ENCODE results near the gene WSCD2. TPM values are rescaled to one million over a fixed set of nuclear protein-coding genes. Genes with fewer than 3 reads are reported as not detected.
A peak's percentile ranks its signal among the peaks of the same experiment; 100 is the strongest.
"Not testable (repeated sequence)": the region's sequence is repeated elsewhere in the genome, so short reads cannot be mapped to it uniquely, and the experiment has no call there.

The WSCD2 gene
- total and polyA plus RNA-seq, 2 experiments from 2014 or later, result not detected

- H4K20me1 ChIP-seq (ENCODE audit: insufficient read depth), result no peaks in the 10 kb centered on the region
- no peaks in the 10 kb centered on the region for H3F3A ChIP-seq (ENCODE audit: insufficient read depth)
- no peaks in the 10 kb centered on the region for H3K9me2 ChIP-seq (ENCODE audit: insufficient read depth)
- no peak overlapping the region for H2AFZ ChIP-seq
- H3K36me3 ChIP-seq (ENCODE audit: low read depth), result no peaks in the 10 kb centered on the region
- no peak overlapping the region for H3K27ac ChIP-seq
- no peak overlapping the region for H3K9ac ChIP-seq
- WGBS, 2 experiments (ENCODE audit: low coverage in 1 of 2, low lambda C conversion rate in 2 of 2, missing lambda C conversion rate in 2 of 2), result 0% methylated on average over 2 of the region's 2 CpGs
- no peak for DNase-seq
- no peak for TF ChIP-seq EZH2phosphoT487 (IDR thresholded peaks at IDR 0.05; ENCODE audit: insufficient read depth, low read depth)
- no peak for TF ChIP-seq EZH2 (IDR thresholded peaks at IDR 0.05; ENCODE audit: insufficient read depth, poor library complexity, severe bottlenecking)
- H3K4me2 ChIP-seq (ENCODE audit: unreplicated experiment), result no peak overlapping the region
- no peaks in the 10 kb centered on the region for H3K79me2 ChIP-seq (ENCODE audit: insufficient read depth)
- H3K27me3 ChIP-seq (replicated peaks; ENCODE audit: insufficient read depth), result no peaks in the 10 kb centered on the region
- in situ Hi-C loops (cut with MboI), result no loop called here
- no peaks in the 10 kb centered on the region for H3K9me3 ChIP-seq (ENCODE audit: low read depth)
- H3K4me1 ChIP-seq (ENCODE audit: insufficient read depth), result no peaks in the 10 kb centered on the region
- H3K4me3 ChIP-seq, result no peak overlapping the region
Observed at GRCh38 chr12:108211157-108211556, 82.1 kb downstream of the WSCD2 start.

- Histone ChIP-seq H3K27ac (no peak overlapping the region), H3K9me2 (ENCODE audit: insufficient read depth) (no peaks in the 10 kb centered on the region), H3K4me3 (no peak overlapping the region), H3K36me3 (ENCODE audit: low read depth) (no peaks in the 10 kb centered on the region), H3K4me2 (ENCODE audit: unreplicated experiment) (no peak overlapping the region), H3K4me1 (ENCODE audit: insufficient read depth) (no peaks in the 10 kb centered on the region), H3K9me3 (ENCODE audit: low read depth) (no peaks in the 10 kb centered on the region), H3K79me2 (ENCODE audit: insufficient read depth) (no peaks in the 10 kb centered on the region), H4K20me1 (ENCODE audit: insufficient read depth) (no peaks in the 10 kb centered on the region), H3K9ac (no peak overlapping the region), H2AFZ (no peak overlapping the region), H3K27me3 (replicated peaks; ENCODE audit: insufficient read depth) (no peaks in the 10 kb centered on the region), H3F3A (ENCODE audit: insufficient read depth) (no peaks in the 10 kb centered on the region)
- 33 to 43% methylated on average over 6 of the region's 6 CpGs for WGBS, 2 experiments (ENCODE audit: low coverage in 1 of 2, low lambda C conversion rate in 2 of 2, missing lambda C conversion rate in 2 of 2)
- in situ Hi-C loops (cut with MboI), result no loop called here
- DNase-seq, result no peak
- TF ChIP-seq EZH2phosphoT487 (IDR thresholded peaks at IDR 0.05; ENCODE audit: insufficient read depth, low read depth), result no peak
- TF ChIP-seq EZH2 (IDR thresholded peaks at IDR 0.05; ENCODE audit: insufficient read depth, poor library complexity, severe bottlenecking), result no peak
Observed at GRCh38 chr12:108213871-108214445, 84.9 kb downstream of the WSCD2 start.

GRCh38 chr12:108214486-108214885 is 85.4 kb downstream of the WSCD2 start:
- Histone ChIP-seq H3K4me2 (ENCODE audit: unreplicated experiment) (no peak overlapping the region), H3K36me3 (ENCODE audit: low read depth) (no peaks in the 10 kb centered on the region), H2AFZ (no peak overlapping the region), H3K4me1 (ENCODE audit: insufficient read depth) (no peaks in the 10 kb centered on the region), H3K4me3 (no peak overlapping the region), H3F3A (ENCODE audit: insufficient read depth) (no peaks in the 10 kb centered on the region), H3K9me3 (ENCODE audit: low read depth) (no peaks in the 10 kb centered on the region), H3K27me3 (replicated peaks; ENCODE audit: insufficient read depth) (no peaks in the 10 kb centered on the region), H3K9me2 (ENCODE audit: insufficient read depth) (no peaks in the 10 kb centered on the region), H3K79me2 (ENCODE audit: insufficient read depth) (no peaks in the 10 kb centered on the region), H3K9ac (no peak overlapping the region), H3K27ac (no peak overlapping the region), H4K20me1 (ENCODE audit: insufficient read depth) (no peaks in the 10 kb centered on the region)
- WGBS, 2 experiments (ENCODE audit: low coverage in 1 of 2, low lambda C conversion rate in 2 of 2, missing lambda C conversion rate in 2 of 2), result 24 to 27% methylated on average over 4 of the region's 4 CpGs
- in situ Hi-C loops (cut with MboI), result no loop called here
- peak; percentile 58 for DNase-seq
- TF ChIP-seq EZH2 (IDR thresholded peaks at IDR 0.05; ENCODE audit: insufficient read depth, poor library complexity, severe bottlenecking), result no peak
- TF ChIP-seq EZH2phosphoT487 (IDR thresholded peaks at IDR 0.05; ENCODE audit: insufficient read depth, low read depth), result no peak

GRCh38 chr12:108215458-108215857 is 86.4 kb downstream of the WSCD2 start:
- TF ChIP-seq EZH2 (IDR thresholded peaks at IDR 0.05; ENCODE audit: insufficient read depth, poor library complexity, severe bottlenecking) (no peak), EZH2phosphoT487 (IDR thresholded peaks at IDR 0.05; ENCODE audit: insufficient read depth, low read depth) (no peak)
- Histone ChIP-seq H3K9me2 (ENCODE audit: insufficient read depth) (no peaks in the 10 kb centered on the region), H3K9me3 (ENCODE audit: low read depth) (no peaks in the 10 kb centered on the region), H3K79me2 (ENCODE audit: insufficient read depth) (no peaks in the 10 kb centered on the region), H3K4me1 (ENCODE audit: insufficient read depth) (no peaks in the 10 kb centered on the region), H3K4me3 (no peak overlapping the region), H2AFZ (no peak overlapping the region), H4K20me1 (ENCODE audit: insufficient read depth) (no peaks in the 10 kb centered on the region), H3K9ac (no peak overlapping the region), H3K27ac (no peak overlapping the region), H3K4me2 (ENCODE audit: unreplicated experiment) (no peak overlapping the region), H3K27me3 (replicated peaks; ENCODE audit: insufficient read depth) (no peaks in the 10 kb centered on the region), H3F3A (ENCODE audit: insufficient read depth) (no peaks in the 10 kb centered on the region), H3K36me3 (ENCODE audit: low read depth) (no peaks in the 10 kb centered on the region)
- WGBS, 2 experiments (ENCODE audit: low coverage in 1 of 2, low lambda C conversion rate in 2 of 2, missing lambda C conversion rate in 2 of 2), result 12 to 22% methylated on average over 3 of the region's 3 CpGs
- in situ Hi-C loops (cut with MboI), result no loop called here
- DNase-seq, result no peak

GRCh38 chr12:108218921-108219320 is 89.8 kb downstream of the WSCD2 start:
- no peaks in the 10 kb centered on the region for H3K79me2 ChIP-seq (ENCODE audit: insufficient read depth)
- no peak overlapping the region for H3K4me2 ChIP-seq (ENCODE audit: unreplicated experiment)
- WGBS, 2 experiments (ENCODE audit: low coverage in 1 of 2, low lambda C conversion rate in 2 of 2, missing lambda C conversion rate in 2 of 2), result 0 to 6% methylated on average over 3 of the region's 3 CpGs
- H3K4me1 ChIP-seq (ENCODE audit: insufficient read depth), result no peaks in the 10 kb centered on the region
- H2AFZ ChIP-seq, result no peak overlapping the region
- H3K36me3 ChIP-seq (ENCODE audit: low read depth), result no peaks in the 10 kb centered on the region
- TF ChIP-seq EZH2 (IDR thresholded peaks at IDR 0.05; ENCODE audit: insufficient read depth, poor library complexity, severe bottlenecking) (no peak), EZH2phosphoT487 (IDR thresholded peaks at IDR 0.05; ENCODE audit: insufficient read depth, low read depth) (no peak)
- no peaks in the 10 kb centered on the region for H3K9me2 ChIP-seq (ENCODE audit: insufficient read depth)
- H3K27ac ChIP-seq, result no peak overlapping the region
- no peak overlapping the region for H3K9ac ChIP-seq
- no peak for DNase-seq
- H3K4me3 ChIP-seq, result no peak overlapping the region
- in situ Hi-C loops (cut with MboI), result no loop called here
- no peaks in the 10 kb centered on the region for H3K27me3 ChIP-seq (replicated peaks; ENCODE audit: insufficient read depth)
- no peaks in the 10 kb centered on the region for H3K9me3 ChIP-seq (ENCODE audit: low read depth)
- no peaks in the 10 kb centered on the region for H4K20me1 ChIP-seq (ENCODE audit: insufficient read depth)
- H3F3A ChIP-seq (ENCODE audit: insufficient read depth), result no peaks in the 10 kb centered on the region

- in situ Hi-C loops (cut with MboI); H3K9me3 ChIP-seq (ENCODE audit: low read depth); H3K4me1 ChIP-seq (ENCODE audit: insufficient read depth); H4K20me1 ChIP-seq (ENCODE audit: insufficient read depth); H2AFZ ChIP-seq; H3K9ac ChIP-seq; H3K27me3 ChIP-seq (replicated peaks; ENCODE audit: insufficient read depth); DNase-seq; H3K4me2 ChIP-seq (ENCODE audit: unreplicated experiment); H3F3A ChIP-seq (ENCODE audit: insufficient read depth); H3K9me2 ChIP-seq (ENCODE audit: insufficient read depth); H3K36me3 ChIP-seq (ENCODE audit: low read depth); H3K27ac ChIP-seq; H3K4me3 ChIP-seq; H3K79me2 ChIP-seq (ENCODE audit: insufficient read depth): not testable (repeated sequence)
- WGBS, 2 experiments (ENCODE audit: low coverage in 1 of 2, low lambda C conversion rate in 2 of 2, missing lambda C conversion rate in 2 of 2), result 21 to 28% methylated on average over 2 of the region's 2 CpGs
Observed at GRCh38 chr12:108225101-108225500, 96.0 kb downstream of the WSCD2 start.
